ENCODE data around the gene MYH7.
"Not testable (repeated sequence)": the region's sequence is repeated elsewhere in the genome, so short reads cannot be mapped to it uniquely, and the experiment has no call there.

Gene MYH7

DNA sequence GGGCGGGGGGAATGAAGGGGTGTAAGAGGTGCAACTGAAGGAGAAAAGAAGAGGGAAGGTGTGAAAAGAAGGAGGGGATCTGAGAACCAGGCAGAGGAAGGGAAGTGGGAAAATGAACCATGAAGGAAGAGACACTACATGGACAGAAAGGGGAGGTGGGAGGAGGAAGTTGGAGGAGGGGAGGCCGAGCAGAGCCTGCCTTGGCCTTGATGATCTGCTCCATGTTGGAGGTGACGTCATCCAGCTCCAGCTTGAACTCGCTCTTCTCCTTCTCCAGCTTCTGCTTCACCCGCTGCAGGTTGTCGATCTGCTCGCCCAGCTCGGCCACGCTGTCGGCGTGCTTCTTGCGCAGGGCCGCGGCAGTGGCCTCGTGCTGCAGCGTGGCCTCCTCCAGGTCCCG lies 15.8 kb downstream of the MYH7 start:
- not testable (repeated sequence) for DNase-seq; H2AK5ac ChIP-seq (ENCODE audit: low read length, severe bottlenecking); H3K23ac ChIP-seq (ENCODE audit: low read length in 2 of 2); H2BK12ac ChIP-seq (ENCODE audit: low read length in 2 of 2); H2BK15ac ChIP-seq (ENCODE audit: low read depth, poor library complexity, severe bottlenecking); H3K27ac ChIP-seq (ENCODE audit: low read length, poor library complexity, severe bottlenecking); H3K9me3 ChIP-seq (ENCODE audit: control insufficient read depth, low read length); H2AFZ ChIP-seq (ENCODE audit: low read depth, low read length); H3K79me1 ChIP-seq (replicated peaks; ENCODE audit: low read length, poor library complexity, severe bottlenecking); H4K91ac ChIP-seq (ENCODE audit: low read length); H4K8ac ChIP-seq (ENCODE audit: low read length); H3K4me1 ChIP-seq (ENCODE audit: control insufficient read depth, insufficient read depth, low read depth, low read length); H3K4me2 ChIP-seq (ENCODE audit: low read length, poor library complexity, severe bottlenecking); H2BK120ac ChIP-seq (ENCODE audit: low read depth, low read length); H3K9ac ChIP-seq (ENCODE audit: low read length); H2BK5ac ChIP-seq (ENCODE audit: low read depth, low read length, poor library complexity, severe bottlenecking); H3K36me3 ChIP-seq (ENCODE audit: control insufficient read depth in 1 of 2, insufficient read depth in 2 of 2, low read depth in 1 of 2, low read length in 2 of 2); H3K18ac ChIP-seq (ENCODE audit: low read depth in 1 of 2, low read length in 2 of 2); H3K4ac ChIP-seq (ENCODE audit: low read depth in 1 of 2, low read length in 2 of 2); H3K14ac ChIP-seq (ENCODE audit: low read length in 2 of 2); H3K4me3 ChIP-seq (ENCODE audit: insufficient read depth in 1 of 2, low read depth in 1 of 2, low read length in 2 of 2)
- 41% methylated on average over 1 of the region's 17 CpGs for WGBS
- peaks cover 25 to 63% of the 10 kb centered on the region in 2 experiments for H3K27me3 ChIP-seq (ENCODE audit: control insufficient read depth in 1 of 2, insufficient read depth in 1 of 2, low read length in 2 of 2)

- no peak overlapping the region for H3K9ac ChIP-seq (ENCODE audit: low read length)
- 86% methylated on average over 14 of the region's 21 CpGs for WGBS
Observed at GRCh38 chr14:23418021-23418420, 17.4 kb downstream of the MYH7 start.

GRCh38 chr14:23417269-23417668 lies 18.2 kb downstream of the MYH7 start:
- WGBS, result 89% methylated on average over 12 of the region's 12 CpGs

More at GRCh38 chr14:23418021-23418420, 17.4 kb downstream of the MYH7 start:
- Histone ChIP-seq H3K4me2 (ENCODE audit: low read length, poor library complexity, severe bottlenecking) (no peak overlapping the region), H3K9me3 (ENCODE audit: control insufficient read depth, low read length) (no peaks in the 10 kb centered on the region), H3K27ac (ENCODE audit: low read length, poor library complexity, severe bottlenecking) (no peak overlapping the region), H3K4ac (ENCODE audit: low read depth in 1 of 2, low read length in 2 of 2) (no peak overlapping the region), H4K8ac (ENCODE audit: low read length) (no peak overlapping the region), H2BK12ac (ENCODE audit: low read length in 2 of 2) (no peak overlapping the region), H2BK15ac (ENCODE audit: low read depth, poor library complexity, severe bottlenecking) (no peak overlapping the region), H3K23ac (ENCODE audit: low read length in 2 of 2) (no peak overlapping the region), H4K91ac (ENCODE audit: low read length) (no peak overlapping the region), H3K79me1 (replicated peaks; ENCODE audit: low read length, poor library complexity, severe bottlenecking) (no peaks in the 10 kb centered on the region), H3K14ac (ENCODE audit: low read length in 2 of 2) (no peak overlapping the region), H2BK5ac (ENCODE audit: low read depth, low read length, poor library complexity, severe bottlenecking) (no peak overlapping the region), H3K36me3 (ENCODE audit: control insufficient read depth in 1 of 2, insufficient read depth in 2 of 2, low read depth in 1 of 2, low read length in 2 of 2) (no peaks in the 10 kb centered on the region), H3K18ac (ENCODE audit: low read depth in 1 of 2, low read length in 2 of 2) (no peak overlapping the region), H2AK5ac (ENCODE audit: low read length, severe bottlenecking) (no peak overlapping the region), H3K4me3 (ENCODE audit: insufficient read depth in 1 of 2, low read depth in 1 of 2, low read length in 2 of 2) (no peak overlapping the region), H3K27me3 (ENCODE audit: control insufficient read depth in 1 of 2, insufficient read depth in 1 of 2, low read length in 2 of 2) (peaks cover 29 to 58% of the 10 kb centered on the region in 2 experiments), H2AFZ (ENCODE audit: low read depth, low read length) (no peak overlapping the region), H3K4me1 (ENCODE audit: control insufficient read depth, insufficient read depth, low read depth, low read length) (no peaks in the 10 kb centered on the region), H2BK120ac (ENCODE audit: low read depth, low read length) (no peak overlapping the region)
- no peak for DNase-seq

GRCh38 chr14:23416801-23417200 lies 18.7 kb downstream of the MYH7 start:
- Histone ChIP-seq H3K18ac (ENCODE audit: low read depth in 1 of 2, low read length in 2 of 2) (no peak overlapping the region), H2BK120ac (ENCODE audit: low read depth, low read length) (no peak overlapping the region), H3K14ac (ENCODE audit: low read length in 2 of 2) (no peak overlapping the region), H2BK12ac (ENCODE audit: low read length in 2 of 2) (no peak overlapping the region), H3K27ac (ENCODE audit: low read length, poor library complexity, severe bottlenecking) (no peak overlapping the region), H3K4me3 (ENCODE audit: insufficient read depth in 1 of 2, low read depth in 1 of 2, low read length in 2 of 2) (no peak overlapping the region), H2AFZ (ENCODE audit: low read depth, low read length) (no peak overlapping the region), H3K4me1 (ENCODE audit: control insufficient read depth, insufficient read depth, low read depth, low read length) (no peaks in the 10 kb centered on the region), H4K8ac (ENCODE audit: low read length) (no peak overlapping the region), H2BK15ac (ENCODE audit: low read depth, poor library complexity, severe bottlenecking) (no peak overlapping the region), H2AK5ac (ENCODE audit: low read length, severe bottlenecking) (no peak overlapping the region), H3K36me3 (ENCODE audit: control insufficient read depth in 1 of 2, insufficient read depth in 2 of 2, low read depth in 1 of 2, low read length in 2 of 2) (no peaks in the 10 kb centered on the region), H3K9me3 (ENCODE audit: control insufficient read depth, low read length) (no peaks in the 10 kb centered on the region), H3K79me1 (replicated peaks; ENCODE audit: low read length, poor library complexity, severe bottlenecking) (no peaks in the 10 kb centered on the region), H2BK5ac (ENCODE audit: low read depth, low read length, poor library complexity, severe bottlenecking) (no peak overlapping the region), H3K4me2 (ENCODE audit: low read length, poor library complexity, severe bottlenecking) (no peak overlapping the region), H3K23ac (ENCODE audit: low read length in 2 of 2) (no peak overlapping the region), H4K91ac (ENCODE audit: low read length) (no peak overlapping the region), H3K27me3 (ENCODE audit: control insufficient read depth in 1 of 2, insufficient read depth in 1 of 2, low read length in 2 of 2) (peaks cover 35 to 64% of the 10 kb centered on the region in 2 experiments), H3K4ac (ENCODE audit: low read depth in 1 of 2, low read length in 2 of 2) (no peak overlapping the region), H3K9ac (ENCODE audit: low read length) (no peak overlapping the region)
- 86% methylated on average over 11 of the region's 11 CpGs for WGBS
- DNase-seq, result no peak

More at GRCh38 chr14:23417269-23417668, 18.2 kb downstream of the MYH7 start:
- not testable (repeated sequence) for H4K8ac ChIP-seq (ENCODE audit: low read length); H4K91ac ChIP-seq (ENCODE audit: low read length); H3K4me1 ChIP-seq (ENCODE audit: control insufficient read depth, insufficient read depth, low read depth, low read length); H3K9me3 ChIP-seq (ENCODE audit: control insufficient read depth, low read length); H2AFZ ChIP-seq (ENCODE audit: low read depth, low read length); H3K36me3 ChIP-seq (ENCODE audit: control insufficient read depth in 1 of 2, insufficient read depth in 2 of 2, low read depth in 1 of 2, low read length in 2 of 2); H3K27ac ChIP-seq (ENCODE audit: low read length, poor library complexity, severe bottlenecking); H2BK5ac ChIP-seq (ENCODE audit: low read depth, low read length, poor library complexity, severe bottlenecking); H3K9ac ChIP-seq (ENCODE audit: low read length); DNase-seq; H2BK12ac ChIP-seq (ENCODE audit: low read length in 2 of 2); H2BK120ac ChIP-seq (ENCODE audit: low read depth, low read length); H2AK5ac ChIP-seq (ENCODE audit: low read length, severe bottlenecking); H3K18ac ChIP-seq (ENCODE audit: low read depth in 1 of 2, low read length in 2 of 2); H3K4ac ChIP-seq (ENCODE audit: low read depth in 1 of 2, low read length in 2 of 2); H3K4me3 ChIP-seq (ENCODE audit: insufficient read depth in 1 of 2, low read depth in 1 of 2, low read length in 2 of 2); H3K4me2 ChIP-seq (ENCODE audit: low read length, poor library complexity, severe bottlenecking); H2BK15ac ChIP-seq (ENCODE audit: low read depth, poor library complexity, severe bottlenecking); H3K14ac ChIP-seq (ENCODE audit: low read length in 2 of 2); H3K79me1 ChIP-seq (replicated peaks; ENCODE audit: low read length, poor library complexity, severe bottlenecking); H3K23ac ChIP-seq (ENCODE audit: low read length in 2 of 2)
- peaks cover 36 to 64% of the 10 kb centered on the region in 2 experiments for H3K27me3 ChIP-seq (ENCODE audit: control insufficient read depth in 1 of 2, insufficient read depth in 1 of 2, low read length in 2 of 2)
